ENCODE measurements around the gene PROSER2.

PROSER2 gene

DNA sequence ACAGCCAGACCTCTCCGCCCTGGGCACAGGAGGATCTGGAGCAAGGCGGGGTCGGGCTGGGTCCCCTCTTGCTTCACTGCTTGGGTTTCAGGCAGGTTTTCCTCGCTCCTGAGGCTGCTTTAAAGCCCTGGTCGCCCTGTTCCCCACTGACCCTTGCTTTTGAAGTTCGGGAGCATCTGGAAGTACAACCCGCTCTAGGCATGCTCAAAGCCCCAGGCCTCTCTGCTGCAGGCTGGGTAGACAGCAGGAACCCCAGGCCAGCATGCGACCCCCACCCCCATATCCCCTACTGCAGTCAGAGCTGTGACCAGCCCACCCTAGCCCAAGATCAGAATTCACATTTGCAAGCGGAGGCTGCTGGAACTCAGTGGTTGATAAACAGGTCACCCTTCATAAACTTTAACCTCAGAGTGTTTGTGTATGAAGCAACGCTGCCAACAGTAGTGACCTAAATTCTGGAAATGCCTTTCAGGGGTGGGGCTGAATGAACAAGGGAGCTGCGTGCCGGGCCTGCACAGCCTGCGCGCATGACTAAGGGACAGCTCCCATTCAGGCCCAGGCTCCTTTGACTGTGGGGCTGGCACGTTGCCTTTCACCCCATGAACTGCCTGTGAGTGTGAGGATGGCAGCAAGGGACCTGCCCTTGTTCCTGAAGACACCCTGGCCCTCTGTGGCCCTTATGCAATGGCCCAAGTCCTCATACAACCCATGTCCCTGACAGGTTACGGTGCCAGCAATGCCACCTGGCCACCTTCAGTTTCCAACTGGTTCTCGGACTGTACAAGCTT, 52.5 kb downstream of the PROSER2 start:
- Histone ChIP-seq H3K4me3 (ENCODE audit: low read depth, low read length) (peak overlapping the region; percentile 18), H3K27me3 (ENCODE audit: control insufficient read depth, insufficient read depth, low read length) (no peaks in the 10 kb centered on the region), H3K9me3 (ENCODE audit: control insufficient read depth, insufficient read depth, low read length) (no peaks in the 10 kb centered on the region), H3K4me1 (ENCODE audit: control insufficient read depth, insufficient read depth, low read length) (peaks cover 11% of the 10 kb centered on the region), H3K36me3 (ENCODE audit: control insufficient read depth, insufficient read depth, low read length) (no peaks in the 10 kb centered on the region), H3K9ac (ENCODE audit: low read depth, low read length) (no peak overlapping the region)

DNA sequence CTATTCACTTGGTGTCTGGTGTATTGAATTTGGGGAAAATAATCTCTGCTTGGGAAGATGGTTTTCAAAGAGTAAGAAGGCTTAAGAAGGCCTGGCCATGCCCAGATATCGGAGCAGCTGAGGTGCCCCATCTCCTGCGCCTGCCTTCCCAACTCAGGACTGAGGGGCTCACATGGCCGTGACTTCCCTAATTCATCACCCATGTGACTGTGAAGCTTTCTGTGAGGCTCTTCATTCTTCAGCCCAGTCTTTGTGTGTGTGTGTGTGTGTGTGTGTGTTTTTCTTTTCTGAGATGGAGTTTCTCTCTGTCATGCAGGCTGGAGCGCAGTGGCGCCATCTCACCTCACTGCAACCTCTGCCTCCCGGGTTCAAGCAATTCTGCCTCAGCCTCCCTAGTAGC, 53.2 kb downstream of the PROSER2 start:
- no peak overlapping the region for H3K9ac ChIP-seq (ENCODE audit: low read depth, low read length)
- peaks cover 11% of the 10 kb centered on the region for H3K4me1 ChIP-seq (ENCODE audit: control insufficient read depth, insufficient read depth, low read length)
- H3K36me3 ChIP-seq (ENCODE audit: control insufficient read depth, insufficient read depth, low read length), result no peaks in the 10 kb centered on the region
- no peaks in the 10 kb centered on the region for H3K27me3 ChIP-seq (ENCODE audit: control insufficient read depth, insufficient read depth, low read length)
- H3K4me3 ChIP-seq (ENCODE audit: low read depth, low read length), result no peak overlapping the region
- no peaks in the 10 kb centered on the region for H3K9me3 ChIP-seq (ENCODE audit: control insufficient read depth, insufficient read depth, low read length)

DNA sequence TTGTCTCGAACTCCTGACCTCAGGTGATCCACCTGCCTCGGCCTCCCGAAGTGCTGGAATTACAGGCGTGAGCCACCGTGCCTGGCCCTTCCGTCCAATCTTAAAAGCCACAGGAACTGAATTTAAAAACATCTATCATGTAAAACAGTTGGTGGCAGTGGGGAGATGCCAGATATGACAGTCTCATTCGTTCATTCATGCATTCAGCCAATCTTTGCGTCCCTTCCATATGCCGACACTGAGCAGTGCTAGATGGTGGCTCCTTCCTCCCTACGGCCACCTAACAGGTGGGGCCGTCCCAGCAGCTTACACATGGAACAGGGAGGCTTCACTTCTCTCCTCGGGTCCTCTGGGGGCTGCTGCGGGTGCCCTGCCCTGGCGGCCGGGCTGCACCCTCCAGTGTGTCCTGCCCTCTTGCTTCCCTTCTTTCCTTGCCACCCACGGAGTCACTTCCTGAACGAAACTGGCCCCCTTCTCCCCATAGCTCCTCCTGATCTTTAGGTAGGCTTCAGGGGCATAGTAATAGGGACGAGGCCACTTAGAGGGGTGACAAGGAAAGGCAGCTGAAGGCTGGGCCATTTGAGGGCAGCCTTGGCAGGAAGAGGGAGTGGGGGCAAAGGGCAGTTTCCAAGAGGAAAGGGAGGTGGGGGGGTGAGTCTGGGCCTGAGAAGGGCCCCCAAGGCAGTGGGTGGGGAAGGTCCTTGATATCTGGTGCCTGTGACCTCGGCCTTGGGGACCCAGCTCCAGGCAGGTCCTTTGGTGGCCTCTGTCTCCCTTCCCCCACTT, 53.8 kb downstream of the PROSER2 start:
- no peak overlapping the region for H3K9ac ChIP-seq (ENCODE audit: low read depth, low read length)
- no peaks in the 10 kb centered on the region for H3K36me3 ChIP-seq (ENCODE audit: control insufficient read depth, insufficient read depth, low read length)
- H3K9me3 ChIP-seq (ENCODE audit: control insufficient read depth, insufficient read depth, low read length), result no peaks in the 10 kb centered on the region
- H3K4me3 ChIP-seq (ENCODE audit: low read depth, low read length), result no peak overlapping the region
- H3K4me1 ChIP-seq (ENCODE audit: control insufficient read depth, insufficient read depth, low read length), result peaks cover 11% of the 10 kb centered on the region
- H3K27me3 ChIP-seq (ENCODE audit: control insufficient read depth, insufficient read depth, low read length), result no peaks in the 10 kb centered on the region

DNA sequence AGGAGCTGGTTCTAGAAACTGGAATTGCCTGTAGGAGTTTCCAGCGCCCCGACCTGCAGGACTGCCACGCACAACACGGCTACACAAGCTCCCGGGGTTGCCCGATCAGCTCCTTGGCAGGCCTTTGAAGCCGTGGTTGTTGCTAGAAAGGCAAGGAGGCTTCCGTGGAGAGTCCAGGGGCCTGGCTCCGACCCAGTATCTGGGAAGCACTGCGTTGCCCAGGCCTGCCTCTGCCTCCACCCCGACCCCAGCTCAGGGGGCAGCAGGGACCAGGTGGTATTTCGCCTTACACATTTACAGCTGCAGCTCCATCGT, 54.4 kb downstream of the PROSER2 start:
- Histone ChIP-seq H3K36me3 (ENCODE audit: control insufficient read depth, insufficient read depth, low read length) (no peaks in the 10 kb centered on the region), H3K9ac (ENCODE audit: low read depth, low read length) (no peak overlapping the region), H3K9me3 (ENCODE audit: control insufficient read depth, insufficient read depth, low read length) (no peaks in the 10 kb centered on the region), H3K27me3 (ENCODE audit: control insufficient read depth, insufficient read depth, low read length) (no peaks in the 10 kb centered on the region), H3K4me1 (ENCODE audit: control insufficient read depth, insufficient read depth, low read length) (peaks cover 11% of the 10 kb centered on the region), H3K4me3 (ENCODE audit: low read depth, low read length) (no peak overlapping the region)

- Histone ChIP-seq H3K9ac (ENCODE audit: low read depth, low read length) (no peak overlapping the region), H3K9me3 (ENCODE audit: control insufficient read depth, insufficient read depth, low read length) (no peaks in the 10 kb centered on the region), H3K4me3 (ENCODE audit: low read depth, low read length) (no peak overlapping the region), H3K27me3 (ENCODE audit: control insufficient read depth, insufficient read depth, low read length) (no peaks in the 10 kb centered on the region), H3K4me1 (ENCODE audit: control insufficient read depth, insufficient read depth, low read length) (peaks cover 11% of the 10 kb centered on the region), H3K36me3 (ENCODE audit: control insufficient read depth, insufficient read depth, low read length) (no peaks in the 10 kb centered on the region)
Observed at GRCh38 chr10:11878776-11879175, 55.6 kb downstream of the PROSER2 start.

DNA sequence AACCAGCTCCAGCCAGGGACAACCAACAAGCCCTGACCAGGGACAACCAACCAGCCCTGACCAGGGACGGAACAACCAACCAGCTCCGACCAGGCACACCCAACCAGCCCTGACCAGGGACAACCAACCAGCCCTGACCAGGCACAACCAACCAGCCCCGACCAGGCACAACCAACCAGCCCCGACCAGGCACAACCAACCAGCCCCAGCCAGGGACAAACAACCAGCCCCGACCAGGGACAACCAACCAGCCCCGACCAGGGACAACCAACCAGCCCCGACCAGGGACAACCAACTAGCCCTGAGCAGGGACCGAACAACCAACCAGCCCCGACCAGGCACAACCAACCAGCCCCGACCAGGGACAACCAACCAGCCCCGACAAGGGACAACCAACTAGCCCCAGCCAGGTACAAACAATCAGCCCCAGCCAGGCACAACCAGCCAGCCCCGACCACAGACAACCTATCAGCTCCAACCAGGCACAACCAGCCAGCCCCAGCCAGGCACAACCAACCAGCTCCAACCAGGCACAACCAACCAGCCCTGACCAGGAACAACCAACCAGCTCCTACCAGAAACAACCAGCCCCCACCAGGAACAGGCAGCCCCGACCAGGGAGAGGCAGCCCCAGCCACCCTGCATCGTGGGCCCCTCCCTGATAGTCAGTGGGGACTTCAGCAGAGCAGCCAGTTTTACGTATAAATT, 56.4 kb downstream of the PROSER2 start:
- Histone ChIP-seq H3K36me3 (ENCODE audit: control insufficient read depth, insufficient read depth, low read length) (no peaks in the 10 kb centered on the region), H3K9ac (ENCODE audit: low read depth, low read length) (no peak overlapping the region), H3K9me3 (ENCODE audit: control insufficient read depth, insufficient read depth, low read length) (no peaks in the 10 kb centered on the region), H3K4me1 (ENCODE audit: control insufficient read depth, insufficient read depth, low read length) (peaks cover 11% of the 10 kb centered on the region), H3K4me3 (ENCODE audit: low read depth, low read length) (no peak overlapping the region), H3K27me3 (ENCODE audit: control insufficient read depth, insufficient read depth, low read length) (no peaks in the 10 kb centered on the region)

GRCh38 chr10:11880151-11881029, 57.2 kb downstream of the PROSER2 start:
- Histone ChIP-seq H3K4me1 (ENCODE audit: control insufficient read depth, insufficient read depth, low read length) (peaks cover 7% of the 10 kb centered on the region), H3K4me3 (ENCODE audit: low read depth, low read length) (no peak overlapping the region), H3K27me3 (ENCODE audit: control insufficient read depth, insufficient read depth, low read length) (no peaks in the 10 kb centered on the region), H3K9ac (ENCODE audit: low read depth, low read length) (no peak overlapping the region), H3K36me3 (ENCODE audit: control insufficient read depth, insufficient read depth, low read length) (no peaks in the 10 kb centered on the region), H3K9me3 (ENCODE audit: control insufficient read depth, insufficient read depth, low read length) (no peaks in the 10 kb centered on the region)

- Histone ChIP-seq H3K36me3 (ENCODE audit: control insufficient read depth, insufficient read depth, low read length) (no peaks in the 10 kb centered on the region), H3K9me3 (ENCODE audit: control insufficient read depth, insufficient read depth, low read length) (no peaks in the 10 kb centered on the region), H3K4me1 (ENCODE audit: control insufficient read depth, insufficient read depth, low read length) (peaks cover 3% of the 10 kb centered on the region), H3K9ac (ENCODE audit: low read depth, low read length) (no peak overlapping the region), H3K4me3 (ENCODE audit: low read depth, low read length) (no peak overlapping the region), H3K27me3 (ENCODE audit: control insufficient read depth, insufficient read depth, low read length) (no peaks in the 10 kb centered on the region)
Observed at GRCh38 chr10:11881030-11881476, 57.9 kb downstream of the PROSER2 start.

DNA sequence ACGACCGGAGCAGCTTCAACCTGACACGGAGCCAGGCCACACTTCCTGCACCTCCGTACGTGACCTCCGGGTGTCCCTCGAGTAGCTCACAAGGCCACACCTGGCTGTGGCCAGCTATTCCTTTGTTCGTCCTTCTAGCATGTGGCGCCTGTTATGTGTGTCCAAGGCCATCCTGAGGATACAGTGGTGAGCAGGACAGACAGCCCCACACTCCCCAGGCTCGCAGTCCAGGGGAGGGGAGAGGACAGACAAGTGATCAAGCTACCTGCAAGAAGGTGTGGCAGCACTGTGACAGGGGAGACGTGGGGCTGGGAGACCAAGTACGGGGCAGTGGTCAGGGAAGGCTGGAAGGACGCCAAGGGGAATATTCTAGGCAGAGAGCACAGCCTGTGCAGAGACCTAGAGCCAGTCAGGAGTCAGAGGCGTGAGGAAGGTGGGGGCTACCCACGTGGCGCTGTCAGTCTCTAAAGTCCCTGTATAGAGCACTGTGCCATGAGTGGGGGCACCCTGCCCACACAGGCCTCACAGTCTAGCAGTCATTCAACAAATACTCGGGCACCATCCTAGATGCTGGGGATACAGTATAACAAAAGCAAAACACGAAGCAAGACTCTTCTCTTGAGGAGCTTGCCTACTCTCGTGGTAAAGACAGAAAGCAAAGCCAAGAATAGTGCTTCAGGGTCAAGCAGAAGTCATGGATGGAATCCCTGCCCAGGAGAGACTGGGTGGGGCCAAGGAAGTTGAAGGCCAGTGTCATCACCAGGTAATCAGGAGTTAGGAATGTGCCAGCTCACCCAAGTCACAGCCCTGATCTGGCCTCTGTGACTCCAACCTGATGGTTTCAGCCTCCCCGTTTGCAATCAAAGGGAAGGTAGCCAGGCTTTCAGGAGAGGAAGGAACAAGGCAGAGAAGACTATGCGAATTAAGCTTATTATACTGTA, 58.6 kb downstream of the PROSER2 start:
- Histone ChIP-seq H3K27me3 (ENCODE audit: control insufficient read depth, insufficient read depth, low read length) (no peaks in the 10 kb centered on the region), H3K4me3 (ENCODE audit: low read depth, low read length) (no peak overlapping the region), H3K9me3 (ENCODE audit: control insufficient read depth, insufficient read depth, low read length) (no peaks in the 10 kb centered on the region), H3K4me1 (ENCODE audit: control insufficient read depth, insufficient read depth, low read length) (no peaks in the 10 kb centered on the region), H3K36me3 (ENCODE audit: control insufficient read depth, insufficient read depth, low read length) (no peaks in the 10 kb centered on the region), H3K9ac (ENCODE audit: low read depth, low read length) (no peak overlapping the region)

- Histone ChIP-seq H3K4me1 (ENCODE audit: control insufficient read depth, insufficient read depth, low read length) (no peaks in the 10 kb centered on the region), H3K4me3 (ENCODE audit: low read depth, low read length) (no peak overlapping the region), H3K36me3 (ENCODE audit: control insufficient read depth, insufficient read depth, low read length) (no peaks in the 10 kb centered on the region), H3K9me3 (ENCODE audit: control insufficient read depth, insufficient read depth, low read length) (no peaks in the 10 kb centered on the region), H3K9ac (ENCODE audit: low read depth, low read length) (no peak overlapping the region), H3K27me3 (ENCODE audit: control insufficient read depth, insufficient read depth, low read length) (no peaks in the 10 kb centered on the region)
Observed at GRCh38 chr10:11882646-11883375, 59.7 kb downstream of the PROSER2 start.

Data from iPS-15b (cell line).